Endothelial cell of umbilical vein (primary cell): Measurements from ENCODE around the gene SMNDC1. TPM values are rescaled to one million over a fixed set of nuclear protein-coding genes. Genes with fewer than 3 reads are reported as not detected.

Experiments
- BruUV-seq: library from RNA; stranded (reverse); fragments of 400-500 nt; replicated peaks from 2 replicates; lab custom pipeline; 2021; lab: Mats Ljungman, UMichigan
- CTCF ChIA-PET: fragments of 300-600, 350-600 bp; sonication (Branson Sonifier 250); formaldehyde crosslinking; loops from one replicate; lab custom pipeline; 2021; ENCODE audit warnings: antibody characterized with exemption, inconsistent platforms; lab: Charles Lee
- POLR2A ChIA-PET: fragments of 300-600, 350-600 bp; sonication (Branson Sonifier 250); formaldehyde crosslinking; loops from one replicate; lab custom pipeline; 2021; ENCODE audit warnings: antibody characterized with exemption, inconsistent platforms; lab: Charles Lee
- DNase-seq: peaks from one replicate; pipeline ENCODE4 v3.0.0-alpha.2; 2011; ENCODE audit warnings: low read depth, low spot score
- FAIRE-seq: peaks from 2 replicates; lab custom pipeline; 2011; peaks lifted over from hg19 to GRCh38; lab: Jason Lieb, UNC
- H2AFZ ChIP-seq: 2 replicates; pipeline ENCODE4 v1.6.0; 2012; ENCODE audit warnings: low read depth, low read length, control low read depth, inconsistent platforms
- H3K27ac ChIP-seq: 2 replicates; pipeline ENCODE4 v1.5.1; 2011; ENCODE audit warnings: low read depth, mild to moderate bottlenecking, control low read depth, low read length, moderate library complexity; ENCODE audit not compliant: insufficient read depth
- H3K27me3 ChIP-seq, 2 experiments: 2 replicates each; pipeline versions ENCODE4 v1.6.0 to v1.6.1; 2011; ENCODE audit warnings: low read length in 2 of 2, mixed read lengths in 1 of 2; ENCODE audit not compliant: control insufficient read depth in 2 of 2, insufficient read depth in 2 of 2
- H3K36me3 ChIP-seq, 2 experiments: 2 replicates in 1 of 2; 3 replicates in 1 of 2; pipeline ENCODE4 v1.5.1; 2011; ENCODE audit warnings: low read length in 2 of 2, mild to moderate bottlenecking in 1 of 2, moderate library complexity in 1 of 2; ENCODE audit not compliant: control insufficient read depth in 2 of 2, insufficient read depth in 2 of 2; ENCODE audit errors: extremely low read depth in 1 of 2
- H3K4me1 ChIP-seq: 3 replicates; pipeline ENCODE4 v1.5.1; 2011; ENCODE audit warnings: mild to moderate bottlenecking, low read length; ENCODE audit not compliant: control insufficient read depth, insufficient read depth; ENCODE audit errors: extremely low read depth
- H3K4me2 ChIP-seq: 2 replicates; pipeline ENCODE4 v1.6.1; 2011; ENCODE audit warnings: low read length, control low read depth, mixed read lengths; ENCODE audit not compliant: insufficient read depth
- H3K4me3 ChIP-seq, 3 experiments: fragments of 200-600 bp in 1 of 3; sonication (generic), shearing (Covaris generic) in 1 of 3; replicated peaks in 1 of 3; 2 replicates each; pipeline ENCODE4 v1.5.1; 2011 to 2016; ENCODE audit warnings: control low read depth in 3 of 3, low read length in 3 of 3, mild to moderate bottlenecking in 2 of 3, inconsistent platforms in 1 of 3, low read depth in 1 of 3, moderate library complexity in 1 of 3; ENCODE audit not compliant: insufficient read depth in 1 of 3
- H3K79me2 ChIP-seq: 2 replicates; pipeline ENCODE4 v1.6.0; 2012; ENCODE audit warnings: low read length, inconsistent platforms; ENCODE audit not compliant: control insufficient read depth, insufficient read depth
- H3K9ac ChIP-seq: replicated peaks from 2 replicates; pipeline ENCODE3; 2011; ENCODE audit warnings: low read length, control low read depth; ENCODE audit not compliant: insufficient read depth; ENCODE audit errors: extremely low read depth
- H3K9me1 ChIP-seq: replicated peaks from 3 replicates; pipeline ENCODE4 v1.6.0; 2011; ENCODE audit warnings: mild to moderate bottlenecking, low read length; ENCODE audit not compliant: control insufficient read depth, insufficient read depth; ENCODE audit errors: extremely low read depth
- H3K9me3 ChIP-seq: replicated peaks from 2 replicates; pipeline ENCODE4 v1.5.1; 2012; ENCODE audit warnings: low read length, inconsistent platforms; ENCODE audit not compliant: control insufficient read depth, insufficient read depth
- H4K20me1 ChIP-seq: replicated peaks from 2 replicates; pipeline ENCODE3; 2011; ENCODE audit warnings: mild to moderate bottlenecking, low read length; ENCODE audit not compliant: control insufficient read depth, insufficient read depth; ENCODE audit errors: extremely low read depth
- EZH2 ChIP-seq: IDR thresholded peaks from 2 replicates; pipeline ENCODE4 v1.6.1; 2012; ENCODE audit warnings: borderline replicate concordance, low read depth, mild to moderate bottlenecking, moderate library complexity, low read length, inconsistent platforms; ENCODE audit not compliant: severe bottlenecking
- FOS ChIP-seq: IDR thresholded peaks from 2 replicates; pipeline ENCODE4 v1.6.1; 2011; ENCODE audit warnings: mild to moderate bottlenecking, low read length, moderate library complexity, borderline replicate concordance; ENCODE audit not compliant: insufficient read depth
- GATA2 ChIP-seq: IDR thresholded peaks from 2 replicates; pipeline ENCODE4 v1.7.0; 2011; ENCODE audit warnings: low read depth, mild to moderate bottlenecking, moderate library complexity, mixed read lengths, low read length; ENCODE audit not compliant: insufficient read length, insufficient read depth
- JUN ChIP-seq: IDR thresholded peaks from 2 replicates; pipeline ENCODE4 v1.6.1; 2011; ENCODE audit warnings: borderline replicate concordance, low read depth; ENCODE audit not compliant: insufficient read length, insufficient read depth
- MYC ChIP-seq: IDR thresholded peaks from one replicate; pipeline ENCODE4 v1.6.1; 2011; ENCODE audit warnings: mild to moderate bottlenecking, low read depth, low read length
- POLR2A ChIP-seq: IDR thresholded peaks from 2 replicates; pipeline ENCODE4 v1.6.1; 2012; ENCODE audit warnings: low read depth, mild to moderate bottlenecking, control low read depth, low read length
- POLR2AphosphoS5 ChIP-seq: IDR thresholded peaks from 2 replicates; pipeline ENCODE4 v1.6.1; 2012; ENCODE audit warnings: low read depth, mild to moderate bottlenecking, control low read depth, low read length, moderate library complexity; ENCODE audit not compliant: insufficient read depth
- dilution Hi-C: fragments of 300-500 bp; cut with MboI; formaldehyde crosslinking; loops from one replicate; pipeline ENCODE4 v1.15.0; 2019; ENCODE audit warnings: low sequenced_read_pairs; ENCODE audit not compliant: extremely low pct_ligation_motif_present
- intact Hi-C: fragments of 100-400 bp; cut with micrococcal nuclease; formaldehyde crosslinking; loops from one replicate; pipeline ENCODE4 v1.10.0; 2022
- polyA plus RNA-seq, 4 experiments: library from polyadenylated mRNA; depleted of rRNA in 3 of 4; stranded (reverse) in 3 of 4; unstranded in 1 of 4; fragments of >200 nt; gene quantifications; 2 replicates each; pipeline versions ENCODE4 v1.2.1 to v1.2.3, GENCODE V29; 2011 to 2012; ENCODE audit warnings: missing spikeins in 1 of 4
- total RNA-seq: library from RNA; stranded (reverse); gene quantifications from 2 replicates; pipeline ENCODE4 v1.2.3, GENCODE V29; 2021
- TF ChIP-seq, protein P1 (sequence below): IDR thresholded peaks from 2 replicates; pipeline ENCODE4 v1.6.1; 2011; ENCODE audit not compliant: insufficient read depth, insufficient read length
- TF ChIP-seq, protein P2 (sequence below), 2 donors: IDR thresholded peaks; 1 replicate in 1 of 2; 2 replicates in 1 of 2; pipeline ENCODE4 v1.5.1; 2011; ENCODE audit warnings: low read length in 2 of 2, mild to moderate bottlenecking in 2 of 2, moderate library complexity in 2 of 2, control low read depth in 1 of 2, inconsistent platforms in 1 of 2, low read depth in 1 of 2; ENCODE audit not compliant: insufficient read depth in 1 of 2; ENCODE audit errors: extremely low read depth in 1 of 2

Gene SMNDC1
- total and polyA plus RNA-seq, 2 donors (not counting 3 experiments of a cell fraction or from before 2014, with no cell fraction given), result 7.1 to 39.3 TPM

DNA sequence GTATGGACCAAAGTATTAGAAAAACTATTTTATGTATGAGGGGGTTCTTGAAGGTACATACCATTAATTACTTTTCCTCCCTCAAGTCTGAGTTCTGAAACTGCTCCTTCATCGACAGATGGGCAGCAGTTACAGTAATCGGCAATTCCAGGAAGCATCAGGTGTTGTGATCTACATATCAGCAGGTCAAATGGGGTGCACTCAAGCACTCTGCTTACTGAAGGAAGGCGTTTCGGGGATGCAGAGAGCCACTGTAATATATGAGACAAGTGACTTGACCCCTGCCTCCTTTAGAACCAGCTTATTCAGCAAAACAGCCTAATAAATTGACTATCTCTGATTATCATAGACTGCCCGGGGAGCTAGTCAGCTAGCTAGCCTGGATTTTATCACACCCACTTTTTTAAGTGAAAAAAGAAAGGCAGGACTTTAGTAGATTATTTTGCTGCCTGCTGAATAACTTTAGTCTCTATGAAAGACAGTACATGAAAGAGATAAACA, 4.2 kb downstream of the SMNDC1 start:
- H3K79me2 ChIP-seq, result peaks cover 58% of the 10 kb centered on the region
- ChIA-PET POLR2A (no interaction called here), CTCF (interaction anchor here (0.9 to 1.3 kb wide), 3 partner anchors 162 to 1837 kb away, joined by 3 read pairs; no protein-coding TSS in a partner anchor)
- peaks cover 12% of the 10 kb centered on the region for H4K20me1 ChIP-seq
- dilution Hi-C loops, result no loop called here
- FAIRE-seq, result no peak
- no peak overlapping the region for H3K9ac ChIP-seq
- peaks cover 19% of the 10 kb centered on the region for H3K4me1 ChIP-seq
- H3K27me3 ChIP-seq, result no peaks in the 10 kb centered on the region
- no peak overlapping the region for H3K4me2 ChIP-seq
- H3K9me3 ChIP-seq, result no peaks in the 10 kb centered on the region
- H3K9me1 ChIP-seq, result no peaks in the 10 kb centered on the region
- H3K27ac ChIP-seq, result no peak overlapping the region
- no peak for DNase-seq
- BruUV-seq, result no TSS peak
- no peak for TF ChIP-seq MYC
- no peak for TF ChIP-seq FOS
- TF ChIP-seq POLR2A, result no peak
- TF ChIP-seq, protein P1, sequence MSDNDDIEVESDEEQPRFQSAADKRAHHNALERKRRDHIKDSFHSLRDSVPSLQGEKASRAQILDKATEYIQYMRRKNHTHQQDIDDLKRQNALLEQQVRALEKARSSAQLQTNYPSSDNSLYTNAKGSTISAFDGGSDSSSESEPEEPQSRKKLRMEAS, result no peak
- TF ChIP-seq POLR2AphosphoS5, result no peak
- TF ChIP-seq GATA2, result no peak
- TF ChIP-seq, protein P2, sequence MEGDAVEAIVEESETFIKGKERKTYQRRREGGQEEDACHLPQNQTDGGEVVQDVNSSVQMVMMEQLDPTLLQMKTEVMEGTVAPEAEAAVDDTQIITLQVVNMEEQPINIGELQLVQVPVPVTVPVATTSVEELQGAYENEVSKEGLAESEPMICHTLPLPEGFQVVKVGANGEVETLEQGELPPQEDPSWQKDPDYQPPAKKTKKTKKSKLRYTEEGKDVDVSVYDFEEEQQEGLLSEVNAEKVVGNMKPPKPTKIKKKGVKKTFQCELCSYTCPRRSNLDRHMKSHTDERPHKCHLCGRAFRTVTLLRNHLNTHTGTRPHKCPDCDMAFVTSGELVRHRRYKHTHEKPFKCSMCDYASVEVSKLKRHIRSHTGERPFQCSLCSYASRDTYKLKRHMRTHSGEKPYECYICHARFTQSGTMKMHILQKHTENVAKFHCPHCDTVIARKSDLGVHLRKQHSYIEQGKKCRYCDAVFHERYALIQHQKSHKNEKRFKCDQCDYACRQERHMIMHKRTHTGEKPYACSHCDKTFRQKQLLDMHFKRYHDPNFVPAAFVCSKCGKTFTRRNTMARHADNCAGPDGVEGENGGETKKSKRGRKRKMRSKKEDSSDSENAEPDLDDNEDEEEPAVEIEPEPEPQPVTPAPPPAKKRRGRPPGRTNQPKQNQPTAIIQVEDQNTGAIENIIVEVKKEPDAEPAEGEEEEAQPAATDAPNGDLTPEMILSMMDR (IDR thresholded peaks at IDR 0.05; ENCODE audit: extremely low read depth in 1 of 2, insufficient read depth in 1 of 2, low read depth in 1 of 2, low read length in 2 of 2), result no peak
- no peak for TF ChIP-seq JUN
- TF ChIP-seq EZH2, result no peak
- intact Hi-C loops, result no loop called here
- H2AFZ ChIP-seq, result no peak overlapping the region
- H3K36me3 ChIP-seq, result peaks cover 14 to 43% of the 10 kb centered on the region in 2 experiments
- H3K4me3 ChIP-seq, result no peak overlapping the region
